ES-I3 (cell line): Measurements from ENCODE around the gene TMEM147.

Experiments used
- H3K36me3 ChIP-seq: 2 replicates; pipeline ENCODE4 v1.6.1; 2013; ENCODE audit warnings: mild to moderate bottlenecking, low read length, control low read depth, moderate library complexity; ENCODE audit not compliant: insufficient read depth
- H3K4me1 ChIP-seq: 2 replicates; pipeline ENCODE4 v1.6.1; 2013; ENCODE audit warnings: mild to moderate bottlenecking, control low read depth, low read length; ENCODE audit not compliant: insufficient read depth
- H3K9ac ChIP-seq: 2 replicates; pipeline ENCODE4 v1.6.1; 2013; ENCODE audit warnings: low read depth, mild to moderate bottlenecking, low read length, moderate library complexity
- H3K9me3 ChIP-seq: 2 replicates; pipeline ENCODE4 v1.6.1; 2013; ENCODE audit warnings: mild to moderate bottlenecking, low read length, moderate library complexity; ENCODE audit not compliant: control insufficient read depth, insufficient read depth

TMEM147 gene

DNA sequence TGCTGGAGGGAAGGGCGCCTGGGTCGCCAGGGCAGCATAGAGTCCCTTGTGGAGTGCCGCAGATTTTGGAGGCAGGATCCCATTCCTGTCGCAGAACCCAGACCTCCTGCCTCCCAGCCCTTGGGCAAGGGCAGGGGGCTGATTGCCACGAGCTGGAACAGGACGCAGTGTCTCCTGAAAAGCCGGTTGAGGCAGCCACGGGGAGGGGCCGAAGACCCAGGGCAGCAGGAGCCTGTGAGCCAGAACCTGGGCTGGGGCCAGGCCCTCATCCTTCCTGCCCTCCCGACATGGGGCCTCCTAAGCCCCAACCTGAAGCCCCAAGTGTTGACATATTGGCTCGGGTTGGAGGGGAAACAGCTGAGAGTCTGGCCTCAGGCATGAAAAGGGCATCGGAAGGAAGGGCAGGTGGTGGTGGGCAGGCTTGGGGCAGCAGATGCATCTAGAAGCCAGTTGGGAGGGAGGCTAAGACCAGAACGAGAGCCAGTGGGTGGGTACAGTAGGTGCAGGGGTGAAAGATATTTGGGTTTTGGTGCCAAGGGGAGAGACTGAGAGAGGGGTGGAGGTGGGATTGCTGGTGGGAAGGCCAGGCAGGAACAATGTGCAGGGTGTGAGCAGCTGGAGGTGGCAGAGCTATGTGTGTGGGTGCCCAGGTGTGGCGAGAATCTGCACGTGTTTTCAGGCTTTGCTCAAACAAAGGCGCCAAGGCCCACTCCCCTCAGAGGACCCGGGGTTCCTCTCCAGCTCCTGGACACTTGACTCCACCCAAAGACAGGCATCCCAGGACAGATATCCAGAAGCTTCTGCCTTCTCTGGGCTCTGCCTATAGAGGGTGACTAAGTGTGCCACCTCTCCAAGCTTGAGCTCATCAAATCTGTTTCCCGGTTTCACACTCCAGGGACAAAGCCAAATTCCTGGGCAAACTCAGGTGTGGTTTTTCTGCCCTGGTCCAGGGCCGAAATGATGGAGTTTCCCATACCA, 15.9 kb upstream of the TMEM147 start:
- Histone ChIP-seq H3K9ac (no peak overlapping the region), H3K36me3 (no peaks in the 10 kb centered on the region), H3K4me1 (peaks cover 16% of the 10 kb centered on the region), H3K9me3 (no peaks in the 10 kb centered on the region)

DNA sequence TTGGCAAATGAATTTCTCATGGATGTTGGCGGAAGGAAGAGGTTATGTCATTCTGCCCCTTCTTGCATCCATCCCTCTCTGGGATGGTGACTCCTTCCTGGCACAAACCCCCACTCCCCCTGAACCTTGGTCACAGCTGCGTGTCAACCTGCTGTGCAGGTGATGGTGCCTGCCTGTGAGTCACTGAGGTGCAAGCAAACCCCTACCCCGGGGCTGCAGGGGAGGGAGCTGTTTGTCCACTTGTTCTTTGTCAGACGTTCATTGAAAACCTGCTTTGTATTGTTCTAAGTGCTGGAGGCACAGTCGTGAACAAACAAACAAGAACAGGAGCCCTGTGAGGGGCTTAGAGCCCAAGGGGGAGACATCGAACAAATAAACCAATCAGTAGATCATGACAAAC, 14.1 kb upstream of the TMEM147 start:
- peaks cover 15% of the 10 kb centered on the region; the same call in 1 of the 2 replicates for H3K4me1 ChIP-seq
- no peaks in the 10 kb centered on the region for H3K9me3 ChIP-seq
- H3K36me3 ChIP-seq, result no peaks in the 10 kb centered on the region
- H3K9ac ChIP-seq, result no peak overlapping the region

DNA sequence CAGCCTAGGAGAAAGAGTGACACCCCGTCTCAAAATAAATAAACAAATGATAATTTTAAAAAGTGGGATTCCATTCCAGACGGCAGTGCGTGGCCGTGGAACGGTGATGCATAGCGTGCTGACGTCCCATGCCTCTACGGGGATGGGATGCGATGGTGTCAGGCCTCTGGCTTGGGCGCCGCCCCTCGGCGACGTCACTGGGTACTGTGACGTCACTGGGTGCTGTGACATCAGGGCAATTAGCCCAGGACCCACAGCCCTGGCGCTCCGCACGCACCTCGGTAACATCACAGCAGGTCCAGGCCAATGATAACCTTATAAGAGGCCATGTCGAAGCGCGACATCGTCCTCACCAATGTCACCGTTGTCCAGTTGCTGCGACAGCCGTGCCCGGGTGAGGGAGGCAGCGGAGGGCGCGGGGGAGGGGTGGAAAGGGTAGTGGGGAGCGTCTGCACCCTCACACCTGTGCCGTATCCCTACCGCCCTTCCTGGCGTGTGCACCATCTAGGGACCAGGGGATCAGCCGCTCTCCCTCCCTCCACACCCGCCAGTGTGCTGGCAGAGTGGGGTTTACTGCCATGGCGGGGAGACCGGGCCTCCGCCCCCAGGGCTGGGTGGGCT, 12.1 kb upstream of the TMEM147 start, which contains the start of gene GAPDHS:
GAPDHS (plus strand) TSS at position 256 of the 621 bp plus-strand sequence; CDS start at position 328, 72 bp downstream.
- Histone ChIP-seq H3K9me3 (no peaks in the 10 kb centered on the region), H3K9ac (peak within 1 kb of the TSS; percentile 15; the same call in 1 of the 2 replicates), H3K4me1 (peaks cover 15% of the 10 kb centered on the region; the same call in 1 of the 2 replicates), H3K36me3 (no peaks in the 10 kb centered on the region)

DNA sequence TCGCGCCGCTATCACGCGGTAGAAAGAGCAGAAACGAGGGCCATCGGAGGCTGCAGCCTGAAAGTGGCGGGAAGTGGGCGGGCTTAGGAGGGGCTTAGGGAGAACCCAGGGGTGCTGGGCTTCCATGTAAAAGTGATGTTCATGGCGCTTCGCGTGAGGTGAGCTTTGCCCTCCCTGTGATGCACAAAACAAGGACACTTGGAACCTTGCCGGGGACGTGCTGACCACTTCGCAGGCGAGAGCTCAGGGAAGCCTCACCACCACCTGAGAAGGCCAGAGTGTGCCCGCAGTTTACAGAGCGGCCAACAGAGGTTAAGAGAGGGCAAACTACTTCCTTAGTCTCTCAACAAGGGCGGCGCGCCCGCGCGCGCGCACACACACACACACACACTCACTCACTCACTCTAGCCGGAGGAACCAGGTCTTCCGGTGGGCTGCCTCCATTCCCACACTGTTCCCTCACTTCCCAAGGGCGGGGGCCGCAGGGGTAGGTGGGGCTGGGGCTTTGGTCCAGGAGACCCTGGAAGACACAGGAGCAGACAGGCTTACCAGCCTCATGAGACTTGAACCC, 11.5 kb upstream of the TMEM147 start:
- Histone ChIP-seq H3K36me3 (no peaks in the 10 kb centered on the region), H3K9ac (peak overlapping the region; percentile 15; the same call in 1 of the 2 replicates), H3K9me3 (no peaks in the 10 kb centered on the region), H3K4me1 (peaks cover 15% of the 10 kb centered on the region; the same call in 1 of the 2 replicates)

DNA sequence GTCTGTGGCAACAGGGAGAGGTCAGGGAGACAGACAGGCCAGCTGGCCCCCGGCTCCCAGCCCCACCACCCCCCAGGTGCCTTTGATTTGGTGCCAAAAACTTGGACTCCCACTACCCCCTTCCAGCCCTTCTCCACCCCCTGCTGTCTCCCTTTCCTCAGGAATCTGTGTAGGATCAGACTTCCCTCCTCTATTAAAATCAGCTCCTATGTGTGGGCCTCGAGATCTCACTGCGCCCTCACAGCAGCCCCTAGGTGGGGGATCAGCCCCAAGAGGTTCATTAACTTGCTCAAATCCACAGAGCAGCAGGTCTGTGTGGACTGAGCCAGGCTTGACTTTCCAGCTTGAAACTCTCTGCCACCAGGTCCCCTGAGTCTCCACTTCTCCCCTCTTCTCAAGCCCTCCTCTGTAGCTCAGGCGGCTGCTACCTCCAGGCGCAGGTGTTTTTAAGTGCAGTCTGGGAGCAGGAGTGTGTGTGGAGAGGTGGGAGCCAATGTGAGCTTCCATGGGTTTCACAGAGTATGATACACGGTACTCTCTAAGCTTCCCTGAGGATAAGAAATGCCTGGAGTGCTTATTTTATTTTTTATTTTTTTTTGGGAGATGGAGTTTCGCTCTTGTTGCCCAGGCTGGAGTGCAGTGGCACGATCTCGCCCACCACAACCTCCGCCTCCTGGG, 10.5 kb upstream of the TMEM147 start:
- Histone ChIP-seq H3K9me3 (no peaks in the 10 kb centered on the region), H3K9ac (no peak overlapping the region), H3K36me3 (no peaks in the 10 kb centered on the region), H3K4me1 (peaks cover 15% of the 10 kb centered on the region; the same call in 1 of the 2 replicates)

GRCh38 chr19:35539314-35539713, 6.1 kb upstream of the TMEM147 start:
- peaks cover 10% of the 10 kb centered on the region; the same call in 1 of the 2 replicates for H3K4me1 ChIP-seq
- no peaks in the 10 kb centered on the region for H3K9me3 ChIP-seq
- H3K9ac ChIP-seq, result no peak overlapping the region
- H3K36me3 ChIP-seq, result peaks cover 3% of the 10 kb centered on the region; the same call in 1 of the 2 replicates

- Histone ChIP-seq H3K9ac (no peak overlapping the region), H3K9me3 (no peaks in the 10 kb centered on the region), H3K4me1 (peaks cover 7% of the 10 kb centered on the region; the same call in 1 of the 2 replicates), H3K36me3 (peaks cover 3% of the 10 kb centered on the region; the same call in 1 of the 2 replicates)
These were observed 5.6 kb upstream of the TMEM147 start for GRCh38 chr19:35539850-35540249.

GRCh38 chr19:35540356-35540927, 5.0 kb upstream of the TMEM147 start:
- peaks cover 5% of the 10 kb centered on the region; the same call in 1 of the 2 replicates for H3K4me1 ChIP-seq
- H3K36me3 ChIP-seq, result peaks cover 3% of the 10 kb centered on the region; the same call in 1 of the 2 replicates
- no peaks in the 10 kb centered on the region for H3K9me3 ChIP-seq
- no peak overlapping the region for H3K9ac ChIP-seq

DNA sequence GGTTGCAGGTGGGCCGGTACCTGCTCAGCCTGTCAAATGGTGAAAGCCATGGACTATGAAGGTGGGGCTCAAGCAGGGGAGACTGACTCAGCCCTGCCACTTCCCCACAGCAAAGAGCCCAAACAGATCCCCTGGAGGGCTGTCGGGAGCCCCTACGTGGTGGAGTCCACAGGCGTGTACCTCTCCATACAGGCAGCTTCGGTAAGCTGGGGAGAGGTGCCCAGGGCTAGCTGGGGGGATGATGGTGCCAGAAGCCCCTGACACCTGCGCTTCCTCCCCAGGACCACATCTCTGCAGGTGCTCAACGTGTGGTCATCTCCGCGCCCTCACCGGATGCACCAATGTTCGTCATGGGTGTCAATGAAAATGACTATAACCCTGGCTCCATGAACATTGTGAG, 3.2 kb upstream of the TMEM147 start:
- Histone ChIP-seq H3K36me3 (peaks cover 3% of the 10 kb centered on the region; the same call in 1 of the 2 replicates), H3K4me1 (peaks cover 5% of the 10 kb centered on the region; the same call in 1 of the 2 replicates), H3K9ac (no peak overlapping the region), H3K9me3 (no peaks in the 10 kb centered on the region)

- no peak overlapping the region for H3K9ac ChIP-seq
- peaks cover 5% of the 10 kb centered on the region; the same call in 1 of the 2 replicates for H3K4me1 ChIP-seq
- H3K36me3 ChIP-seq, result peaks cover 3% of the 10 kb centered on the region; the same call in 1 of the 2 replicates
- no peaks in the 10 kb centered on the region for H3K9me3 ChIP-seq
These were observed 1.9 kb upstream of the TMEM147 start for GRCh38 chr19:35543280-35544109.

DNA sequence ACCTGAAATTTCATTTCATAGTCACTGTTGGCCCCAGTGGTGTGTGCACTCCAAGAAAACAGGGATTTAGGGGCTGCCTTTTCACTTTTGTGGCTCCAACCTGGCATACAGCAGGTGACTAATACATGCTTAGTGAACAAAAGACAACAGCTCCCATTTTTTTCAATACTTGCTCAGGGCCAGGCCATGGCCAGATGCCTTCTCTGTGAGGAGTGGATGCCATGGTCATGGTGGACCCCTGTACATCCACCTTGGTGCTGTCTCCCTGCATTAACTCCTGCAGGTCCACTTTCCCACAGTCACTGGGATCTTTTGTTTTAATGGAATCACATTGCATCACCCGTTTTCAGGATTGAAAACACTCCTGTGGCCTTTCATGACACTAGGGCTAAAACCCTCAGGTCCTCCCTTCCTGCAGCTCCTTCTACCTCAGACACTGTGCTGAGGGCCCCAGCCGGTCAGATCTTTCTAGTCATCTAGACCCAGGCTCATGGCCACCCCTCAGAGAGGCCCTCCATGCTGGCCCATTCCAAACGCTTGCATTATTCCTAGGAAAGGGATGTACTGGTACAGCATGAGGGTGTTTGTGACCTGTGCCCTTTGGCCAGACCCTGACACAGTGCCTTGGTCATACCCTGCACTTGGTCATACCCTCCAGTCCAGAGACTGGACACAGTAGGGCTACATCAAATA, 1.2 kb upstream of the TMEM147 start:
- peaks cover 3% of the 10 kb centered on the region; the same call in 1 of the 2 replicates for H3K36me3 ChIP-seq
- H3K9me3 ChIP-seq, result no peaks in the 10 kb centered on the region
- peak overlapping the region; percentile 91 for H3K9ac ChIP-seq
- peaks cover 5% of the 10 kb centered on the region; the same call in 1 of the 2 replicates for H3K4me1 ChIP-seq

GRCh38 chr19:35545855-35546381, 492 bp downstream of the TMEM147 start:
- peaks cover 3% of the 10 kb centered on the region; the same call in 1 of the 2 replicates for H3K36me3 ChIP-seq
- H3K9me3 ChIP-seq, result no peaks in the 10 kb centered on the region
- peak overlapping the region; percentile 91 for H3K9ac ChIP-seq
- peaks cover 5% of the 10 kb centered on the region; the same call in 1 of the 2 replicates for H3K4me1 ChIP-seq
